22Rv1 (cell line): ENCODE data around the gene HTT.

Source experiments
- H3K27ac ChIP-seq: fragments of 450-650 bp; 2 replicates; pipeline ENCODE4 v1.5.1; 2017
- ZFX ChIP-seq: fragments of 450-650 bp; IDR thresholded peaks from 2 replicates; pipeline ENCODE4 v1.6.1; 2017; ENCODE audit warnings: antibody characterized with exemption, borderline replicate concordance
- TF ChIP-seq, protein P1 (sequence below): fragments of 450-650 bp; IDR thresholded peaks from 2 replicates; pipeline ENCODE4 v1.5.1; 2017; ENCODE audit warnings: mild to moderate bottlenecking

HTT gene

DNA sequence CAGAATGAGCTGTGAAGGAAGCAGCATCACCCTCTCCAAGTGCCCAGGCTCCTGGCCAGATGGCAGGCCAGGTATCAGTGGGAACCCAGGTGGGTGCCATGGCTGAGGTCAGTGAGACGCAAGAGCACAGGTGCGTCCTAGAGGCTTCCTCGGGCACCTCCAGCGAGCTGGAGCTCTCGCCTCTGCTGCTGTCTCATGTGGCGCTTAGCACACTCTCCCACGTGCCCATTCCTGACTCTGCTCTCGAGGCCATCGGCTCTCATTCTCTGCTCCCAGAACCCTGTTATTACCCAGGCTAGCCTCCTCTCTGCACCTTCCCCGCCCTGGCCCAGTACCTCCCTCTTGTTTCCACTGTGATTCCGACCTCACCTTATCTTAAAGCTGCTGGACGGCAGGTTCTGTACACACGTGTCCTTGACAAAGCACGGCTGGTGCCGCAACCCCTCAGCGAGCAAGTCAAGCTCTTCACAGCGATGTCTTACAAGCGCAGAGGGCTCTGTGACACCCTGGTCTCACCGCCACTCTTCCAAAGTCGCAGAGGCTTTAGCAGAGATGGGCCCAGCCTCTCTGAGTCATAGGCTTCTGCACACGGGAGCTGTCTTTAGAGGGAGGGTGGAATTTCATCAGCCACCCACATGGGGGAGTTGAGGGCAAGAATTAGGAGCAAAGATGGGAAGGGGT is 159.1 kb downstream of the HTT start:
- H3K27ac ChIP-seq, result no peak overlapping the region
- TF ChIP-seq, protein P1, sequence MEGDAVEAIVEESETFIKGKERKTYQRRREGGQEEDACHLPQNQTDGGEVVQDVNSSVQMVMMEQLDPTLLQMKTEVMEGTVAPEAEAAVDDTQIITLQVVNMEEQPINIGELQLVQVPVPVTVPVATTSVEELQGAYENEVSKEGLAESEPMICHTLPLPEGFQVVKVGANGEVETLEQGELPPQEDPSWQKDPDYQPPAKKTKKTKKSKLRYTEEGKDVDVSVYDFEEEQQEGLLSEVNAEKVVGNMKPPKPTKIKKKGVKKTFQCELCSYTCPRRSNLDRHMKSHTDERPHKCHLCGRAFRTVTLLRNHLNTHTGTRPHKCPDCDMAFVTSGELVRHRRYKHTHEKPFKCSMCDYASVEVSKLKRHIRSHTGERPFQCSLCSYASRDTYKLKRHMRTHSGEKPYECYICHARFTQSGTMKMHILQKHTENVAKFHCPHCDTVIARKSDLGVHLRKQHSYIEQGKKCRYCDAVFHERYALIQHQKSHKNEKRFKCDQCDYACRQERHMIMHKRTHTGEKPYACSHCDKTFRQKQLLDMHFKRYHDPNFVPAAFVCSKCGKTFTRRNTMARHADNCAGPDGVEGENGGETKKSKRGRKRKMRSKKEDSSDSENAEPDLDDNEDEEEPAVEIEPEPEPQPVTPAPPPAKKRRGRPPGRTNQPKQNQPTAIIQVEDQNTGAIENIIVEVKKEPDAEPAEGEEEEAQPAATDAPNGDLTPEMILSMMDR, result no peak
- TF ChIP-seq ZFX, result no peak

DNA sequence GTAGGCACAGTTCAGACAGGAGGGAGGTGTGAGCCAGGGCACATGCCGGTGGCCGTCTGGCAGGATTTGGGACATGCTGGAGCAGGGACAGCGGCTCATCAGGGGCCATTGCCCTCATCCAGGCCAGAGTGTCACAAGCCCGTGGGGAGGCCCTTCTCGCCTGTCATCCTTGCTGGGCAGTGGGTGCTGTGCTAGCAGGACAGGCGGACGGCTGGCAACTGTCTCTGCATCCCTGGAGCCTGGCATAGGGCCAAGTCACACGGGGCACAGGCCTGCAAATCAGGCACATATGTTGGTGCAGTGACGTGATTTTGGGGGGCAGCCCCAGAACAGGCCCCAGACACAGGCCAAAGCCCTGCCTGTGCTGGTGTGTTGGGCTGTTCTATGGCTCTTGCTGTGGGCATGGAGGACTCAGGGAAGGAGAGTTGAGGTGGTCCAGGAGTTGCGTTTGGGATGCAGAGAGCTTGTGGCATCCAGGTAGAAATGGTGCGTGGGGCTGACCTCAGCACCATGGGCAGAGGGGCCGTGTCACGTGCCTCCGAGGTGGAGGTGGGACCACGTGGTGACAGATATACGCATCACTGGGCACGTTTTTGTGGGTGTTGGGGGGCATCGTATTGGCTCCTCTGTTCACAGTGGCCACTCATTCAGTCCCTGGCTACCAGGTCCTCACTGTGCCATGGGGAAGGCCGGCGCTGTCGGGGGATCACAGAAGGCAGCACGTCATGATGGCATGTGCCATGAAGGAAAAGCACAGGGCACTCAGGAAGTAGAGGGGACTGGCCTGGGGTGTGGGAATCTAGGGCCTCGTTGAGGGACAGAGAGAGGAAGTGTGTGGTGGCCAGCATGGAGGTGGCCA is 159.9 kb downstream of the HTT start:
- H3K27ac ChIP-seq, result no peak overlapping the region
- no peak for TF ChIP-seq ZFX
- TF ChIP-seq, protein P1, result no peak

DNA sequence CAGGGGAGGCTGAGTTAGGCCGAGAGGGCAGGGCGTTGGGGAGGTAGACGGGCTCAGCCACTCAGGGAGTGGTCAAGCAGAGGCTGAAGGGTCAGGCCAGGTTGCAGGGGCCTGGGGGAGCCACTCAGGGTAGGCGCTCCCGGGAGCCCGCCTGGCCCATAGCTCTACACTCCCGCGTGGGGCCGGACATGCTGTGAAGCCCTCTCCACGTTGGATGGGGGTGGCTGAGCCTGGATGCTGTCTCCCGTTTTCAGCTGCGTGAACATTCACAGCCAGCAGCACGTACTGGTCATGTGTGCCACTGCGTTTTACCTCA is 160.5 kb downstream of the HTT start:
- no peak overlapping the region for H3K27ac ChIP-seq
- TF ChIP-seq, protein P1, result no peak
- TF ChIP-seq ZFX, result no peak

DNA sequence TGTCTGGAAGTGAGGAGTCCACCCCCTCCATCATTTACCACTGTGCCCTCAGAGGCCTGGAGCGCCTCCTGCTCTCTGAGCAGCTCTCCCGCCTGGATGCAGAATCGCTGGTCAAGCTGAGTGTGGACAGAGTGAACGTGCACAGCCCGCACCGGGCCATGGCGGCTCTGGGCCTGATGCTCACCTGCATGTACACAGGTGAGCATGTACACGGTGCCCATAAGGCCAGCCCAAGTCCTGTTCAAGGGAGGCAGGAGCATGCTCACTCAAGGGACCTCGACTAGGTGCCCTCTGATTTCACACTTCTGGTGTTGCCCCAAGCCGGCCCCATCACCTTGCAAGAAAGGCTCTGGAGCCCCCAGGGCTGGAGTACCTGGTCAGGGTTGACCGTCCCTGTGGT is 161.1 kb downstream of the HTT start:
- TF ChIP-seq, protein P1, result no peak
- no peak for TF ChIP-seq ZFX
- no peak overlapping the region for H3K27ac ChIP-seq

DNA sequence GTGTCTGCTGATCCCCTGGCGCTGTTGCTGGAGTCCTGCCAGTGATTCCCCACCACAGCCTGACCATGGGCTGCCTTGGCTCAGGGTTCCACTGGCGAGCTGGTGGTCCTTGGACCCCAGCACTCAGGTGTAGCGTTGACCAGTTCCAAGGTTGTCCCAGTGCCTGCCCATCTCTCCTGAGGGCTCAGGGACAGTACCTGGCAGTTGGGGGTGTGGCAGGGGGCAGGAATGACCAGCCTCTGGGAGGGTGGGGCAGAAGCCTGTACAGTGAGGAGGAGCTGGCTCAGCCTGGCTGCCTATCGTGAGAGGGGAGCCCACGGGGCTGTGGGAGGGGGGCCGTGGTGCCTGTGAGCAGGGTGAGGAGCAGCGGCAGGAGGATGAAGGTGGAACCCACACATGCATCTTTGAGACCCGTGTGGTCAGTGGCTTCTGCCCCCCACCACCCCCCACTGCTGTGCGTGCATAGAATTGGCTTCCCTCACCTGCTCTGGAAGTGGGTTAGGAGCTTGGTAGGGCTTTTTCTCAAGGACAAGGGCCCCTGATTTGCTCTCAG is 161.9 kb downstream of the HTT start:
- no peak for TF ChIP-seq ZFX
- no peak overlapping the region for H3K27ac ChIP-seq

DNA sequence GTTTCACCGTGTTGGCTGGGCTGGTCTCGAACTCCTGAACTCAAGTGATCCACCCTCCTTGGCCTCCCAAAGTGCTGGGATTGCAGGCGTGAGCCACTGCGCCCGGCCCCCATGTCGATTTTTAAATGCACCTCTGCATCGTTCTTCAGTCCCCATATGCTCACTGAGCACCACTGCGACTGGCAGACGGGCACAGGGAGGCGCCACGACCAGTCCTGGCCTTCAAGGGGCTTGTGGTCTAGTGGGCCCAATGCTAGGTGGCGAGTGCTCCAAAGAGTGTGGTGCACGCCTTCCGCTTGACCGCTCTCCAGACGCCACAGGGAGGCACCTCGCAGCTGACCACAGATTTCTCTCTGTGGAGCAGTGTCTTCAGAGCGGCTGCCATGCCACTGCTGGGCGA is 162.8 kb downstream of the HTT start:
- TF ChIP-seq, protein P1, result no peak
- TF ChIP-seq ZFX, result no peak
- no peak overlapping the region for H3K27ac ChIP-seq

DNA sequence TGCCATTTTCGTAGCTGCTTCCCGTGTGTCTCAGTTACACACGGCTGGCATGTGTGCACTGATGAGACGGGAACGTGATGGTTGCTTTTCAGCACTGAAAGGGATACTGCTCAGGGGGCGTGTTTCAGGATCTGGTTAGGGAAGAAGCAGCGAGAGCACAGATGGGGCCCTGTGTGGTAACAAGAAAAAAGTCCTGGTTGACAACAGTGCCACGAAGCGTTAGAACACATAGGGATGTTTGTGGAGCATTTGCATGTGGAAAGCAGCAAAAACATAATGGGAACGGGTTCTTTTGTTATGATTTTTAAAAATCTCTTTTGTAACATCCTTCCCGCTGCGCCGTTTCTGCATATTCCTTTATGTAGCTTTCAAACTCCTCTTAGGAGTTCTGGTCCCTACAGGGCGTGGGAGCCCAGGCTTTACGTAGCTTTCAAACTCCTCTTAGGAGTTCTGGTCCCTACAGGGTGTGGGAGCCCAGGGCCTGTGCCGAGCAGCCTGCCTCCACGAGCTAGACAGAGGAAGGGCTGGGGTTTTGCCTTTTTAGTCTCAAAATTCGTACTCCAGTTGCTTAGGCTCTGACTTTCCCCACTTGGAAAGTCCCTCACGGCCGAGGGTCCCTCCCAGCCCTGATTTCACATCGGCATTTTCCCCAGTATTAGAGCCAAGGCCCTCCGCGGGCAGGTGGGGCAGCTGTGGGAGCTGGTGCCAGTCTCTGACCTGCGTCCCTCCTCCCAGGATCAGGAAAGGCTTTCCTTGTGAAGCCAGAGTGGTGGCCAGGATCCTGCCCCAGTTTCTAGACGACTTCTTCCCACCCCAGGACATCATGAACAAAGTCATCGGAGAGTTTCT is 163.5 kb downstream of the HTT start:
- no peak overlapping the region for H3K27ac ChIP-seq
- TF ChIP-seq ZFX, result no peak
- TF ChIP-seq, protein P1, result no peak
